HG03060 (cell line): ENCODE data around the gene SPRN.
"Not testable (repeated sequence)": the region's sequence is repeated elsewhere in the genome, so short reads cannot be mapped to it uniquely, and the experiment has no call there.

Source experiments
- ATAC-seq: cut with Tn5 transposase; IDR thresholded peaks from one replicate; pipeline ENCODE4 v1.9.1; 2021; ENCODE audit warnings: low read depth, moderate number of reproducible peaks; ENCODE audit not compliant: unreplicated experiment

The SPRN gene

GRCh38 chr10:133388973-133389818 is 35.2 kb downstream of the SPRN start:
- peak; percentile 88 for ATAC-seq

GRCh38 chr10:133388236-133388972 is 36.0 kb downstream of the SPRN start:
- ATAC-seq, result no peak

- not testable (repeated sequence) for ATAC-seq
Measured at GRCh38 chr10:133386951-133387350, 37.5 kb downstream of the SPRN start.

GRCh38 chr10:133385214-133385613 is 39.2 kb downstream of the SPRN start:
- no peak for ATAC-seq

GRCh38 chr10:133384071-133384470 is 40.4 kb downstream of the SPRN start:
- ATAC-seq, result no peak

GRCh38 chr10:133383551-133383950 is 40.9 kb downstream of the SPRN start:
- no peak for ATAC-seq

- ATAC-seq, result no peak
Measured at GRCh38 chr10:133381036-133381435, 43.4 kb downstream of the SPRN start.

GRCh38 chr10:133379801-133380666 is 44.4 kb downstream of the SPRN start:
- no peak for ATAC-seq

- no peak for ATAC-seq
Measured at GRCh38 chr10:133379152-133379800, 45.1 kb downstream of the SPRN start, which contains the start of gene PAOX. PAOX (plus strand) TSS chr10:133379262; CDS start chr10:133379317, 55 bp downstream.

GRCh38 chr10:133378251-133379096 is 46.0 kb downstream of the SPRN start:
- no peak for ATAC-seq

- ATAC-seq, result no peak
Measured at GRCh38 chr10:133377818-133378250, 46.6 kb downstream of the SPRN start.

- no peak for ATAC-seq
Measured at GRCh38 chr10:133377025-133377817, 47.2 kb downstream of the SPRN start.

- ATAC-seq, result not testable (repeated sequence)
Measured at GRCh38 chr10:133376183-133376582, 48.2 kb downstream of the SPRN start.

GRCh38 chr10:133375357-133376115 is 48.9 kb downstream of the SPRN start:
- ATAC-seq, result no peak

GRCh38 chr10:133373174-133374090 is 51.0 kb downstream of the SPRN start, which contains the start of gene ECHS1:
ECHS1 (minus strand) TSS chr10:133373354; CDS start chr10:133373333, 21 bp downstream.
- ATAC-seq, result peak; percentile 62

GRCh38 chr10:133372507-133372906 is 51.9 kb downstream of the SPRN start:
- ATAC-seq, result no peak
